HL-60 (cell line): ENCODE results near the gene RAB3GAP1.

Experiments
- GABPA ChIP-seq: IDR thresholded peaks from 2 replicates; pipeline ENCODE4 v1.6.1; 2012; ENCODE audit warnings: low read depth
- POLR2AphosphoS5 ChIP-seq: IDR thresholded peaks from 2 replicates; pipeline ENCODE4 v1.6.1; 2012; ENCODE audit warnings: low read depth
- SPI1 ChIP-seq: IDR thresholded peaks from 2 replicates; pipeline ENCODE4 v1.6.1; 2012; ENCODE audit warnings: low read depth, mild to moderate bottlenecking, borderline replicate concordance
- TF ChIP-seq, protein P1 (sequence below): IDR thresholded peaks from one replicate; pipeline ENCODE4 v1.5.1; 2011; ENCODE audit warnings: low read length, control low read depth, inconsistent platforms; ENCODE audit not compliant: insufficient read depth
- TF ChIP-seq, protein P2 (sequence below): IDR thresholded peaks from 2 replicates; pipeline ENCODE4 v1.6.1; 2012; ENCODE audit warnings: low read depth; ENCODE audit not compliant: insufficient replicate concordance

DNA sequence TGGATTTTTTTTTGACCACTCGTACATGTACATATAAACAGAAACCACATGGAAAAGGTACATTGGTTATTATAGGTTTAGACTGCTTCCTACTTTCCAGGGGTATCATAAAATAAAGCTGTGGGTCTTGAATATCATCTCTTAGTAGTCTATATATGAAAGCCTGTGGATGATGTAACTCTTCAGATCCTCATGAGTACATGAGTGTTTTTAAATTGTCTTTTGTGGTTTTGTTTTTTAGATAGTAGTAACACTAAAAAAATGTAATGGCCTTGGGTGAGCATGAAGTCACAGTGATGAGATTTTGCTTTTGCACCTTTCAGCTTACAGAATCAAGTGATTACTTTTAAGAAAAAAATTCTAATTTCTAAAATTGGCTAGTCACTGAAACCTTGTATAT is 80.2 kb downstream of the RAB3GAP1 start:
- TF ChIP-seq, protein P1, sequence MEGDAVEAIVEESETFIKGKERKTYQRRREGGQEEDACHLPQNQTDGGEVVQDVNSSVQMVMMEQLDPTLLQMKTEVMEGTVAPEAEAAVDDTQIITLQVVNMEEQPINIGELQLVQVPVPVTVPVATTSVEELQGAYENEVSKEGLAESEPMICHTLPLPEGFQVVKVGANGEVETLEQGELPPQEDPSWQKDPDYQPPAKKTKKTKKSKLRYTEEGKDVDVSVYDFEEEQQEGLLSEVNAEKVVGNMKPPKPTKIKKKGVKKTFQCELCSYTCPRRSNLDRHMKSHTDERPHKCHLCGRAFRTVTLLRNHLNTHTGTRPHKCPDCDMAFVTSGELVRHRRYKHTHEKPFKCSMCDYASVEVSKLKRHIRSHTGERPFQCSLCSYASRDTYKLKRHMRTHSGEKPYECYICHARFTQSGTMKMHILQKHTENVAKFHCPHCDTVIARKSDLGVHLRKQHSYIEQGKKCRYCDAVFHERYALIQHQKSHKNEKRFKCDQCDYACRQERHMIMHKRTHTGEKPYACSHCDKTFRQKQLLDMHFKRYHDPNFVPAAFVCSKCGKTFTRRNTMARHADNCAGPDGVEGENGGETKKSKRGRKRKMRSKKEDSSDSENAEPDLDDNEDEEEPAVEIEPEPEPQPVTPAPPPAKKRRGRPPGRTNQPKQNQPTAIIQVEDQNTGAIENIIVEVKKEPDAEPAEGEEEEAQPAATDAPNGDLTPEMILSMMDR = no peak
- TF ChIP-seq, protein P2, sequence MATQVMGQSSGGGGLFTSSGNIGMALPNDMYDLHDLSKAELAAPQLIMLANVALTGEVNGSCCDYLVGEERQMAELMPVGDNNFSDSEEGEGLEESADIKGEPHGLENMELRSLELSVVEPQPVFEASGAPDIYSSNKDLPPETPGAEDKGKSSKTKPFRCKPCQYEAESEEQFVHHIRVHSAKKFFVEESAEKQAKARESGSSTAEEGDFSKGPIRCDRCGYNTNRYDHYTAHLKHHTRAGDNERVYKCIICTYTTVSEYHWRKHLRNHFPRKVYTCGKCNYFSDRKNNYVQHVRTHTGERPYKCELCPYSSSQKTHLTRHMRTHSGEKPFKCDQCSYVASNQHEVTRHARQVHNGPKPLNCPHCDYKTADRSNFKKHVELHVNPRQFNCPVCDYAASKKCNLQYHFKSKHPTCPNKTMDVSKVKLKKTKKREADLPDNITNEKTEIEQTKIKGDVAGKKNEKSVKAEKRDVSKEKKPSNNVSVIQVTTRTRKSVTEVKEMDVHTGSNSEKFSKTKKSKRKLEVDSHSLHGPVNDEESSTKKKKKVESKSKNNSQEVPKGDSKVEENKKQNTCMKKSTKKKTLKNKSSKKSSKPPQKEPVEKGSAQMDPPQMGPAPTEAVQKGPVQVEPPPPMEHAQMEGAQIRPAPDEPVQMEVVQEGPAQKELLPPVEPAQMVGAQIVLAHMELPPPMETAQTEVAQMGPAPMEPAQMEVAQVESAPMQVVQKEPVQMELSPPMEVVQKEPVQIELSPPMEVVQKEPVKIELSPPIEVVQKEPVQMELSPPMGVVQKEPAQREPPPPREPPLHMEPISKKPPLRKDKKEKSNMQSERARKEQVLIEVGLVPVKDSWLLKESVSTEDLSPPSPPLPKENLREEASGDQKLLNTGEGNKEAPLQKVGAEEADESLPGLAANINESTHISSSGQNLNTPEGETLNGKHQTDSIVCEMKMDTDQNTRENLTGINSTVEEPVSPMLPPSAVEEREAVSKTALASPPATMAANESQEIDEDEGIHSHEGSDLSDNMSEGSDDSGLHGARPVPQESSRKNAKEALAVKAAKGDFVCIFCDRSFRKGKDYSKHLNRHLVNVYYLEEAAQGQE = no peak
- no peak for TF ChIP-seq POLR2AphosphoS5
- TF ChIP-seq GABPA = no peak
- no peak for TF ChIP-seq SPI1
